IMR-90 (cell line): ENCODE results near the gene NOD1. TPM values are rescaled to one million over a fixed set of nuclear protein-coding genes. Genes with fewer than 3 reads are reported as not detected.

Experiments used
- ATAC-seq: fragments of 200-7000 bp; cut with Tn5 transposase; 2 replicates; pipeline ENCODE4 v1.9.1; 2020; ENCODE audit warnings: low read depth, mild to moderate bottlenecking, moderate library complexity
- BruUV-seq: library from RNA; stranded (reverse); fragments of 400-500 nt; replicated peaks from 2 replicates; lab custom pipeline; 2021; lab: Mats Ljungman, UMichigan
- CTCF ChIA-PET: fragments of 300-600 bp; formaldehyde crosslinking; extraction: SDS; loops from one replicate; lab custom pipeline; 2021; ENCODE audit warnings: antibody characterized with exemption; lab: Yijun Ruan, JAX
- POLR2A ChIA-PET: fragments of 300-600 bp; sonication (Branson Sonifier 250); formaldehyde crosslinking; loops from one replicate; lab custom pipeline; 2022; ENCODE audit warnings: antibody characterized with exemption; ENCODE audit not compliant: unreplicated experiment; lab: Charles Lee
- DNase-seq: peaks from one replicate; pipeline ENCODE4 v3.0.0; 2013
- H2AFZ ChIP-seq: replicated peaks from 2 replicates; pipeline ENCODE3; 2013; ENCODE audit warnings: low read length, mild to moderate bottlenecking; ENCODE audit not compliant: poor library complexity
- H2AK5ac ChIP-seq: 2 replicates; pipeline ENCODE4 v1.6.1; 2013; ENCODE audit warnings: low read depth, low read length, inconsistent platforms
- H2AK9ac ChIP-seq: replicated peaks from 2 replicates; pipeline ENCODE3; 2013; ENCODE audit warnings: mild to moderate bottlenecking, low read depth, low read length, moderate library complexity; ENCODE audit not compliant: poor library complexity
- H2BK120ac ChIP-seq: 2 replicates; pipeline ENCODE4 v1.6.1; 2013; ENCODE audit warnings: low read depth, low read length, inconsistent platforms
- H2BK15ac ChIP-seq: 3 replicates; pipeline ENCODE4 v1.6.1; 2013; ENCODE audit warnings: low read depth, low read length, inconsistent platforms
- H2BK20ac ChIP-seq: 2 replicates; pipeline ENCODE4 v1.6.1; 2013; ENCODE audit warnings: low read depth, mild to moderate bottlenecking, inconsistent platforms, low read length, moderate library complexity
- H2BK5ac ChIP-seq: 2 replicates; pipeline ENCODE4 v1.6.1; 2013; ENCODE audit warnings: mild to moderate bottlenecking, low read depth, low read length, inconsistent platforms; ENCODE audit not compliant: poor library complexity, severe bottlenecking
- H3K14ac ChIP-seq: replicated peaks from 2 replicates; pipeline ENCODE4 v1.6.1; 2013; ENCODE audit warnings: low read depth, low read length, inconsistent platforms
- H3K18ac ChIP-seq: 2 replicates; pipeline ENCODE4 v1.6.1; 2013; ENCODE audit warnings: low read depth, low read length, control low read depth
- H3K23ac ChIP-seq: 2 replicates; pipeline ENCODE4 v1.6.1; 2013; ENCODE audit warnings: low read depth, low read length, inconsistent platforms
- H3K27ac ChIP-seq: 2 replicates; pipeline ENCODE4 v1.5.1; 2013; ENCODE audit warnings: mild to moderate bottlenecking, control low read depth, low read length; ENCODE audit not compliant: insufficient read depth
- H3K27me3 ChIP-seq: 2 replicates; pipeline ENCODE4 v1.6.1; 2013; ENCODE audit warnings: low read length; ENCODE audit not compliant: control insufficient read depth, insufficient read depth
- H3K36me3 ChIP-seq: 2 replicates; pipeline ENCODE4 v1.6.1; 2013; ENCODE audit warnings: low read length, mixed read lengths; ENCODE audit not compliant: control insufficient read depth, insufficient read depth
- H3K4ac ChIP-seq: 2 replicates; pipeline ENCODE4 v1.6.1; 2013; ENCODE audit warnings: low read depth, low read length, inconsistent platforms
- H3K4me1 ChIP-seq: 2 replicates; pipeline ENCODE4 v1.6.1; 2013; ENCODE audit warnings: low read length, mixed read lengths; ENCODE audit not compliant: control insufficient read depth, insufficient read depth
- H3K4me2 ChIP-seq: 2 replicates; pipeline ENCODE4 v1.6.1; 2013; ENCODE audit warnings: low read depth, mild to moderate bottlenecking, control low read depth, low read length, moderate library complexity
- H3K4me3 ChIP-seq: 2 replicates; pipeline ENCODE4 v1.5.1; 2013; ENCODE audit warnings: low read depth, mild to moderate bottlenecking, control low read depth, low read length, moderate library complexity; ENCODE audit not compliant: insufficient read depth
- H3K56ac ChIP-seq: 2 replicates; pipeline ENCODE4 v1.6.1; 2013; ENCODE audit warnings: low read length, inconsistent platforms; ENCODE audit not compliant: insufficient read depth; ENCODE audit errors: extremely low read depth
- H3K79me1 ChIP-seq, 2 experiments: 2 replicates each; pipeline ENCODE4 v1.6.1; 2013; ENCODE audit warnings: low read length in 2 of 2, inconsistent platforms in 1 of 2, low read depth in 1 of 2
- H3K9ac ChIP-seq: 2 replicates; pipeline ENCODE4 v1.6.1; 2013; ENCODE audit warnings: low read depth, low read length, control low read depth
- H3K9me1 ChIP-seq: 2 replicates; pipeline ENCODE4 v1.6.1; 2013; ENCODE audit warnings: low read length, inconsistent platforms; ENCODE audit not compliant: insufficient read depth
- H3K9me3 ChIP-seq: 2 replicates; pipeline ENCODE4 v1.6.1; 2013; ENCODE audit warnings: low read length; ENCODE audit not compliant: control insufficient read depth, insufficient read depth
- H4K20me1 ChIP-seq: 2 replicates; pipeline ENCODE4 v1.6.1; 2013; ENCODE audit warnings: low read length, inconsistent platforms; ENCODE audit not compliant: insufficient read depth
- H4K5ac ChIP-seq: 2 replicates; pipeline ENCODE4 v1.6.1; 2013; ENCODE audit warnings: mild to moderate bottlenecking, low read depth, low read length, control low read depth
- H4K8ac ChIP-seq, 2 experiments: 2 replicates each; pipeline ENCODE4 v1.6.1; 2013; ENCODE audit warnings: low read depth in 2 of 2, low read length in 2 of 2, control low read depth in 1 of 2, inconsistent platforms in 1 of 2
- H4K91ac ChIP-seq: 2 replicates; pipeline ENCODE4 v1.6.1; 2013; ENCODE audit warnings: low read depth, low read length, inconsistent platforms; ENCODE audit not compliant: insufficient read depth
- BHLHE40 ChIP-seq: fragments of 150-350 bp; IDR thresholded peaks from 2 replicates; pipeline ENCODE4 v1.6.1; 2016; ENCODE audit warnings: mild to moderate bottlenecking, low read depth, low read length
- CEBPB ChIP-seq: IDR thresholded peaks from 2 replicates; pipeline ENCODE4 v1.6.1; 2012; ENCODE audit warnings: low read depth, low read length, improper control_type of control experiment
- CHD1 ChIP-seq: IDR thresholded peaks from 2 replicates; pipeline ENCODE4 v1.6.1; 2012; ENCODE audit warnings: low read depth, low read length, improper control_type of control experiment
- MAFK ChIP-seq: IDR thresholded peaks from 2 replicates; pipeline ENCODE4 v1.6.1; 2012; ENCODE audit warnings: low read depth, low read length, improper control_type of control experiment
- MXI1 ChIP-seq: IDR thresholded peaks from 2 replicates; pipeline ENCODE4 v1.6.1; 2012; ENCODE audit warnings: low read depth, mild to moderate bottlenecking, low read length, moderate library complexity, borderline replicate concordance
- NFE2L2 ChIP-seq: fragments of 150-350 bp; IDR thresholded peaks from 2 replicates; pipeline ENCODE4 v1.6.1; 2016; ENCODE audit warnings: low read depth, mild to moderate bottlenecking, low read length
- POLR2A ChIP-seq: IDR thresholded peaks from 2 replicates; pipeline ENCODE4 v1.6.1; 2012; ENCODE audit warnings: mild to moderate bottlenecking, low read depth, low read length
- WGBS, 2 experiments: methylation state at CpG; one replicate each; pipeline versions ENCODE4 v1.1.5 to v1.1.7; 2013; ENCODE audit warnings: missing lambda C conversion rate in 2 of 2; ENCODE audit not compliant: insufficient read length in 1 of 2; ENCODE audit errors: extremely low coverage in 2 of 2; 5-methylcytosine and 5-hydroxymethylcytosine counted together
- dilution Hi-C: fragments of 300-500 bp; cut with HindIII; formaldehyde crosslinking; loops from one replicate; pipeline ENCODE4 v1.14.3; 2018; ENCODE audit warnings: low sequenced_read_pairs; ENCODE audit not compliant: unreplicated experiment
- in situ Hi-C: fragments of 300-500 bp; cut with MboI; formaldehyde crosslinking; loops from 3 replicates; pipeline ENCODE4 v1.14.3; 2019; ENCODE audit warnings: low sequenced_read_pairs, inconsistent platforms, mixed read lengths
- intact Hi-C: fragments of 100-400 bp; cut with micrococcal nuclease; formaldehyde crosslinking; loops from 2 replicates; pipeline ENCODE4 v1.10.0; 2022
- polyA plus RNA-seq, 3 experiments: library from polyadenylated mRNA; depleted of rRNA; stranded (reverse); fragments of >200 nt; gene quantifications; 2 replicates each; pipeline ENCODE4 v1.2.3, GENCODE V29; 2012; ENCODE audit warnings: low replicate concordance in 1 of 3
- total RNA-seq: library from RNA; depleted of rRNA; stranded (reverse); fragments of >200 nt; gene quantifications from 2 replicates; pipeline ENCODE4 v1.2.3, GENCODE V29; 2012
- TF ChIP-seq, protein P1 (sequence below): fragments of 150-350 bp; IDR thresholded peaks from 2 replicates; pipeline ENCODE4 v1.6.1; 2017; ENCODE audit warnings: mild to moderate bottlenecking, antibody characterized with exemption, low read length, low read depth

Gene NOD1
- total and polyA plus RNA-seq, 2 of the 4 experiments (the other 2 are of a cell fraction) = 1.8 to 3.0 TPM

DNA sequence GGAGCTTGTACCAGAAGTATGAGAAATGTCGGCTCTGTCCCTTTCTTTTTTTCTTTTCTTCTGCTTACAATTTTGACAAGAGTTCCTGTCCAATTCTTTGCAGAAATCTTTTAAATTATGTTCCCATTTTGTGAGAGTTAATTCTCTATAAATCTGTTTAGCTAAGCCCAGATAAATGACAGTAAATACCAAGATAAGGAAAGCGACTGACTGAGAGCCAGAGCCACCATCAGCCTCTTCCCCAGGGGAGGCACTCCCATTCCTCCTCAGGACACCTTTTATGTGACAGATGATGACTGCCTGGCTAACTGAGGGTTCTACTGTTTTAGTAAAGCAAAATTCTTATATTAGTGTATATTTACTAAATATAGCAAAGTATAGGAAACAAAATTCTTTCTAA lies 32.9 kb upstream of the NOD1 start:
- DNase-seq (no peak), ATAC-seq (no peak)
- ChIA-PET CTCF (interaction anchor here (0.8 kb wide), 1 partner anchor 53 kb away, joined by 4 read pairs; no protein-coding TSS in a partner anchor), POLR2A (no interaction called here)
- Histone ChIP-seq H3K9me3 (no peaks in the 10 kb centered on the region), H3K9me1 (no peaks in the 10 kb centered on the region), H4K5ac (no peak overlapping the region), H2BK5ac (no peak overlapping the region), H3K4me2 (no peak overlapping the region), H2BK20ac (no peak overlapping the region), H3K79me1 (no peaks in the 10 kb centered on the region), H3K56ac (no peak overlapping the region), H4K91ac (no peak overlapping the region), H2BK120ac (no peak overlapping the region), H3K23ac (no peak overlapping the region), H3K14ac (no peak overlapping the region), H3K27me3 (no peaks in the 10 kb centered on the region), H3K27ac (no peak overlapping the region), H2AK5ac (no peak overlapping the region), H4K20me1 (no peaks in the 10 kb centered on the region), H3K4me1 (no peaks in the 10 kb centered on the region), H3K9ac (no peak overlapping the region), H2BK15ac (no peak overlapping the region), H2AFZ (no peak overlapping the region), H2AK9ac (no peak overlapping the region), H4K8ac (no peak overlapping the region), H3K4ac (no peak overlapping the region), H3K4me3 (no peak overlapping the region), H3K36me3 (no peaks in the 10 kb centered on the region), H3K18ac (no peak overlapping the region)
- TF ChIP-seq, protein P1, sequence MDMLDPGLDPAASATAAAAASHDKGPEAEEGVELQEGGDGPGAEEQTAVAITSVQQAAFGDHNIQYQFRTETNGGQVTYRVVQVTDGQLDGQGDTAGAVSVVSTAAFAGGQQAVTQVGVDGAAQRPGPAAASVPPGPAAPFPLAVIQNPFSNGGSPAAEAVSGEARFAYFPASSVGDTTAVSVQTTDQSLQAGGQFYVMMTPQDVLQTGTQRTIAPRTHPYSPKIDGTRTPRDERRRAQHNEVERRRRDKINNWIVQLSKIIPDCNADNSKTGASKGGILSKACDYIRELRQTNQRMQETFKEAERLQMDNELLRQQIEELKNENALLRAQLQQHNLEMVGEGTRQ = no peak
- TF ChIP-seq MAFK (no peak), CHD1 (no peak), NFE2L2 (no peak), POLR2A (no peak), CEBPB (no peak), BHLHE40 (no peak), MXI1 (no peak)
- no TSS peak for BruUV-seq
- intact Hi-C loops = no loop called here
- WGBS, 2 experiments = no CpG with 5 or more reads among the region's 2 CpGs
- dilution Hi-C loops = no loop called here
- in situ Hi-C loops = no loop called here
